ENCODE data around the gene NKAIN2. TPM values are rescaled to one million over a fixed set of nuclear protein-coding genes. Genes with fewer than 3 reads are reported as not detected.

NKAIN2 gene
- total RNA-seq, 1 donor from 2014 or later, result not detected

DNA sequence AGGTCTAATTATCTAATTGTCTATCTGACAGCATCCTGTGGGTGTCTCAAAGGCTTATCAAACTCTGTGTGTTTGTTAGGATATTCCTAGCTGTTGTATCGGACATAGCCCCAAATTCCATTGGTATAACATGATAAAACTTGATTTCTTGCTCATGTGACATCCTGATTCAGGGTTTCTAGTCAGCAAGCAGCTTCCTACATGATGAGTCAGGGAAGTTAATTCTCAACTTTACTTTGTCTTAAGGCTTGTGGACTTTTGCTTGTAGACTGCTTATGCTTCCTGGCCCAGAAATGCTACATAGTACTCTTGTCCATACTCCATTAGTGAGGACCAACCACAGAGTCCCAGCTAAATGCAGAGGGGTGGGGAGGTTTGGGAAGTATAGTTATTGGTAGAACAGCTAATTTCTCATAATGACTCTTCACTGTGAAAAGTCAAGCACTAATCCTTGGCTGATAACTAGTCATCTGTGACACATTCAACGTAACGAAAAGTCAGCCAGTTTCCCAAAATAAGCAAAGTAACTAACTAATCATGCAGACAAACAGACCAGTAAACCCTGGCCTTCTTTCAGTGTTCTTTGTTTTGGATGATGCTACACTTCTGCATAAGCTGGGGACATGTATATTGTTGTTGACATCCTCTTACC lies 25.8 kb downstream of the NKAIN2 start:
- Histone ChIP-seq H3K27ac (no peak overlapping the region), H3K4me1 (no peaks in the 10 kb centered on the region), H3K27me3 (no peaks in the 10 kb centered on the region), H3K4me3 (no peak overlapping the region), H3K36me3 (no peaks in the 10 kb centered on the region), H3K9me3 (no peaks in the 10 kb centered on the region)
- no peak for ATAC-seq
- DNase-seq, result no peak
- intact Hi-C loops (cut with DNase I), result no loop called here
- TF ChIP-seq, protein P1, sequence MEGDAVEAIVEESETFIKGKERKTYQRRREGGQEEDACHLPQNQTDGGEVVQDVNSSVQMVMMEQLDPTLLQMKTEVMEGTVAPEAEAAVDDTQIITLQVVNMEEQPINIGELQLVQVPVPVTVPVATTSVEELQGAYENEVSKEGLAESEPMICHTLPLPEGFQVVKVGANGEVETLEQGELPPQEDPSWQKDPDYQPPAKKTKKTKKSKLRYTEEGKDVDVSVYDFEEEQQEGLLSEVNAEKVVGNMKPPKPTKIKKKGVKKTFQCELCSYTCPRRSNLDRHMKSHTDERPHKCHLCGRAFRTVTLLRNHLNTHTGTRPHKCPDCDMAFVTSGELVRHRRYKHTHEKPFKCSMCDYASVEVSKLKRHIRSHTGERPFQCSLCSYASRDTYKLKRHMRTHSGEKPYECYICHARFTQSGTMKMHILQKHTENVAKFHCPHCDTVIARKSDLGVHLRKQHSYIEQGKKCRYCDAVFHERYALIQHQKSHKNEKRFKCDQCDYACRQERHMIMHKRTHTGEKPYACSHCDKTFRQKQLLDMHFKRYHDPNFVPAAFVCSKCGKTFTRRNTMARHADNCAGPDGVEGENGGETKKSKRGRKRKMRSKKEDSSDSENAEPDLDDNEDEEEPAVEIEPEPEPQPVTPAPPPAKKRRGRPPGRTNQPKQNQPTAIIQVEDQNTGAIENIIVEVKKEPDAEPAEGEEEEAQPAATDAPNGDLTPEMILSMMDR (IDR thresholded peaks at IDR 0.05), result no peak

DNA sequence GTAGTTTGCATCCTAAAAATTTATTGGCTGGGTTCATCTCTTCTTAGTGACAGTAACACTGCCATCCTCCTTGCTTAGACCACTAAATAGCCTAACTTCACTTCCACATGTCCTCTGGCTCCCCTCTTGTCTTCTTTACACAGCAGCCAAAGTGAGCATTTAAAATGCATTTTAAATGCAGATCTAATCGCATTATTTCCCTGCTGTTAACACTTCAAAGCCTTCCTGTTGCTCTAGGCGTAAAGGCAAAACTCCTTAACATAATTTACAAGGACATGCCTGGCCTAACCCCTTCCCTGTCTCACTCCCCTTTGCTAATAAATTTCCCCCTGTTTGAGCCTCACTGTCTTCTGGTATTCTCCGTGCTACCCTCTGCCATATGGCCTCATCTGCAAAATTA lies 26.5 kb downstream of the NKAIN2 start:
- ATAC-seq (no peak), DNase-seq (no peak)
- intact Hi-C loops (cut with DNase I), result no loop called here
- H3K9me3 ChIP-seq, result no peaks in the 10 kb centered on the region
- no peaks in the 10 kb centered on the region for H3K36me3 ChIP-seq
- H3K4me1 ChIP-seq, result no peaks in the 10 kb centered on the region
- no peak overlapping the region for H3K27ac ChIP-seq
- TF ChIP-seq, protein P1 (IDR thresholded peaks at IDR 0.05), result no peak
- no peak overlapping the region for H3K4me3 ChIP-seq
- no peaks in the 10 kb centered on the region for H3K27me3 ChIP-seq

DNA sequence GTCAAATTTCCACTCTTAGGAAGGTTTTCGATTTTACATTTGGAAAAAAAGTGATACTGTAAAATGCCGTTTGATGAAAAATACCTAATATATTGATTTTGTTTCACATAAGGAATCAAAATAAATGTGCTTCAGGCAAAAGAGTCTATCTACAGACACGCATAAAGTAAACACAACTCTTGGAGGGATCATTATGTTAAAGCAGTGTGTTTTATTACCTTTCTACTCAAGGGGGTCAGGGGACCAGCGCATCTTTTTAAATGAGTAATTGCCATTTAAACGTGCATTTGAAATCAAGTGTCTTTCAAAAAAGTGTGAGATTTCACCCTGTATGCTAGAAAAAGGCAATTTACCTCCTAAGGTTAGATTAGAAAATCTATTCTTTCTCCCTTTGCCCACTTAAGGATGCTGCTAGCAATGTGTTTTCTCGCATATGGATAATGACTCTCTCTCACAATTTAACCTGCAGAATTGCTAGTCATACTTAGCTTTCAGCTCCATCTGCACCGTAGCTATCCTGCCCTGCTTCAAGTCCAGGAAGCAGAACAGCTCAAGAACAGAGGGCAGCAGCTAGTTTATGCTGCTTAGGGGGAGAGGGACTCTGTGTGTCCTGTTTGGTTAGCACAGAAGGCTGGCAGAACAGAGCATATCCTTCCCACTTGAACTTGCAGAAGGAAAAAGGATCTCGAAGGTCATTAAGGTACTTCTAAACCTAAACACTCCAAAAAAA lies 35.0 kb downstream of the NKAIN2 start:
- Histone ChIP-seq H3K9me3 (no peaks in the 10 kb centered on the region), H3K27me3 (no peaks in the 10 kb centered on the region), H3K36me3 (no peaks in the 10 kb centered on the region), H3K4me1 (no peaks in the 10 kb centered on the region), H3K4me3 (no peak overlapping the region), H3K27ac (no peak overlapping the region)
- TF ChIP-seq, protein P1 (IDR thresholded peaks at IDR 0.05), result no peak
- intact Hi-C loops (cut with DNase I), result no loop called here
- DNase-seq (no peak), ATAC-seq (no peak)

DNA sequence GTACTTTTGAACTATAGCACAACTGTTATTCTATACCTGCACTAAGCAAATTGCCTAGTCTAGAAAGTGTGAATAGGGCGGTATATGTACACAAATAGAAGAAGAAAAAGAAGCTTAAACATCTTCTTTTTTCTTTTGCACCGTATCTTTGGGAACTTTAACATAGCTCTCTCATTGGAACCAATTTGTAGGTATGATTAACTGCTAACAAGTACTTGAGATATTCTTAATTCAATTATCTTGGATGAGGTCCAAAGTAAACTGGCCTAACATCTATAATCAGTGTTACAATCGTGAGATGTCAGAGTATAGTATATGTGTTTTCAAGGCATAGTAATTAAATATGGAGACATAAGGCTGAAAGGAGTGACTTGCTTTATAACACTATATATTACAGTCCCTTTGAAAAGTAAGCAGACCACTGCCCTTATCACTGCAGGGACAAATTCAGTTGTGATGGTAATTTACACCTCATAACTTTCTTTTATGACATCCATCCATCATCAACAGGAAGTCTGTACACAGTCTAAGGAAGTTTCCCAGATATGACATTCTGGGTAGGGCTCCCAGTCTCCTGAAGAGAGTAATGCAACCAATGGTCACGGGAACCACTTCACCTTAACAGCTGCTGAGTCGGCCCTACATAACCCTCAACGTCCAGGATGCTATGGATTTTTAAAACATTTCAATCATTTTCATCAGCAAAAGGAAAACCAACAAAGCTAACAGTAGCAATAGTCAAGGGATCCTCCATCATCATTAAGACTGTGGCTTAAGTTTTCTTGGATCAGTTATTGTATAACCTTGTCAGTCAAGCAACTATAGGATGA lies 37.6 kb downstream of the NKAIN2 start:
- TF ChIP-seq, protein P1 (IDR thresholded peaks at IDR 0.05), result no peak
- no peak overlapping the region for H3K4me3 ChIP-seq
- intact Hi-C loops (cut with DNase I), result no loop called here
- DNase-seq, result no peak
- no peak overlapping the region for H3K27ac ChIP-seq
- no peaks in the 10 kb centered on the region for H3K4me1 ChIP-seq
- no peak for ATAC-seq
- H3K27me3 ChIP-seq, result no peaks in the 10 kb centered on the region
- H3K9me3 ChIP-seq, result no peaks in the 10 kb centered on the region
- H3K36me3 ChIP-seq, result no peaks in the 10 kb centered on the region

DNA sequence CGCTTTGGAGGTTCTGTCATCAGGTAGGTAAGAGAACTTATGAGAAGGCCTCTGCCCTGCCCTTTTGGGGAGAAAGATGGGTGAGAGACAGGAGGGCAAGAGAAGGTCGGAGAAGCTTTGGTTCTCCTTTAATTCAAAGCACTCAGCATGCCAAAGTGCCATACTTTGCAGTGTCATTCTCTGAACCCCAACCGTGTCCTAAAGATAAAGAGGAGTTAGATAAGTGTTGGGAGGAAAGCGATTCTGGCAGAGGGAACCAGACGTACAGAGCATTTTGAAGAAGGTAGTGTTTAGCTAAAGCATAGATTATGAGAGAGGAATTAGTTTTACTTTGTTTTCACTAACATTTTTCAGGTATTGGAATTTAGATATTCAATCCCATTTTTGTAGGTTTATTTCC lies 40.3 kb downstream of the NKAIN2 start:
- Histone ChIP-seq H3K27ac (no peak overlapping the region), H3K27me3 (no peaks in the 10 kb centered on the region), H3K9me3 (no peaks in the 10 kb centered on the region), H3K36me3 (no peaks in the 10 kb centered on the region), H3K4me1 (no peaks in the 10 kb centered on the region), H3K4me3 (no peak overlapping the region)
- ATAC-seq (no peak), DNase-seq (no peak)
- intact Hi-C loops (cut with DNase I), result no loop called here
- TF ChIP-seq, protein P1 (IDR thresholded peaks at IDR 0.05), result no peak
